Heart left ventricle (tissue), 16 donors: Measurements from ENCODE around the gene GAPVD1. TPM values are rescaled to one million over a fixed set of nuclear protein-coding genes. Genes with fewer than 3 reads are reported as not detected.

Experiments used
- ATAC-seq, 4 donors: fragments of 200-7000 bp; cut with Tn5 transposase; one replicate each; pipeline ENCODE4 v1.9.1; 2020 to 2022; ENCODE audit warnings: moderate library complexity in 4 of 4, mild to moderate bottlenecking in 3 of 4, moderate number of reproducible peaks in 1 of 4
- DNase-seq, 5 donors: peaks; one replicate each; pipeline ENCODE4 v3.0.0-alpha.2; 2020
- H3K27ac ChIP-seq, 12 donors: fragments of 200-600 bp; sonication (generic) in 4 of 12; one replicate each; pipeline versions ENCODE4 v1.5.0 to v1.8.0; 2016 to 2022; ENCODE audit warnings: mild to moderate bottlenecking in 2 of 12
- H3K27me3 ChIP-seq, 9 donors: fragments of 200-600 bp; sonication (generic) in 2 of 9; one replicate each; pipeline versions ENCODE4 v1.5.1 to v1.8.0; 2016 to 2022; ENCODE audit warnings: mild to moderate bottlenecking in 3 of 9
- H3K36me3 ChIP-seq, 9 donors: fragments of 200-600 bp; sonication (generic) in 2 of 9; one replicate each; pipeline versions ENCODE4 v1.5.0 to v1.8.0; 2018 to 2022; ENCODE audit warnings: mild to moderate bottlenecking in 2 of 9
- H3K4me1 ChIP-seq, 12 donors: fragments of 200-600 bp; sonication (generic) in 4 of 12; one replicate each; pipeline versions ENCODE4 v1.5.0 to v1.8.0; 2016 to 2022; ENCODE audit warnings: mild to moderate bottlenecking in 3 of 12
- H3K4me3 ChIP-seq, 12 donors: fragments of 200-600 bp; sonication (generic) in 4 of 12; one replicate each; pipeline versions ENCODE4 v1.5.0 to v1.8.0; 2017 to 2022; ENCODE audit warnings: mild to moderate bottlenecking in 9 of 12, moderate library complexity in 4 of 12
- H3K9me3 ChIP-seq, 12 donors: fragments of 200-600 bp; sonication (generic) in 4 of 12; one replicate each; pipeline versions ENCODE4 v1.5.0 to v1.8.0; 2016 to 2022; ENCODE audit warnings: mild to moderate bottlenecking in 1 of 12
- POLR2A ChIP-seq, 2 donors: fragments of 450-650 bp; IDR thresholded peaks; one replicate each; pipeline ENCODE4 v1.6.1; 2017; ENCODE audit warnings: antibody characterized with exemption in 2 of 2, mild to moderate bottlenecking in 2 of 2, moderate library complexity in 2 of 2
- WGBS, 4 donors: extraction: QIAGEN DNeasy Blood & Tissue Kit in 2 of 4; methylation state at CpG; one replicate each; pipeline versions ENCODE4 v1.1.5 to v1.1.7; 2013 to 2018; 5-methylcytosine and 5-hydroxymethylcytosine counted together
- intact Hi-C, 10 donors: fragments of 100-400 bp; cut with DNase I; formaldehyde crosslinking; loops; one replicate each; pipeline versions ENCODE4 v1.11.1 to v1.14.2; 2022
- polyA plus RNA-seq, 2 donors: library from polyadenylated mRNA; stranded (reverse); fragments of 200-250 nt; gene quantifications; one replicate each; pipeline ENCODE4 v1.2.3, GENCODE V29; 2013
- total RNA-seq, 9 donors: library from RNA; depleted of rRNA in 2 of 9; stranded (reverse); fragments of >200 nt in 2 of 9; fragmentation: NEBNext Ultra II Directional in 3 of 9; extraction: Animal tissue kit (Norgen Biotek cat#: 25700) in 3 of 9; gene quantifications; one replicate each; pipeline versions ENCODE4 v1.1.0 to v1.2.4, GENCODE V29; 2016 to 2023
- TF ChIP-seq, protein P1 (sequence below), 12 donors: fragments of 200-600 bp; sonication (generic) in 4 of 12; IDR thresholded peaks; one replicate each; pipeline versions ENCODE4 v1.5.0 to v1.8.0; 2018 to 2022; ENCODE audit warnings: antibody characterized with exemption in 12 of 12, mild to moderate bottlenecking in 5 of 12
- donor health status: ischemic (EF 13 %, LVEDD 7.1; RV severe dilation, severe dysfunction).
- donor health status: healthy with polysubstance abuse.
- donor health status: DM: no; HTN: yes; CAD: no.
- donor health status: DM: no; HTN: no; CAD: no.
- donor health status: ischemic (EF 25% LVEDD 6.9; RV normal size, moderate dysfunction).
- donor health status: ischemic (EF 25% LVEDD 5.7; RV mildly dilated, moderate dysfunction).
- donor health status: healthy.
- donor health status: DM: yes; HTN: yes; CAD: no.
- donor health status: ischemic (EF 35%, LVEDD 5.7; RV mildly dilated, moderate dysfunction).
- donor health status: nonischemic (EF 11% LVEDD 7.7; RV severe dilation, severe dysfunction).
- donor health status: DM: yes; HTN: yes; CAD: no.
- donor health status: PGD.
- donor health status: ischemic (EF 29% LVEDD 5.4; RV normal size, mild dysfunction).
- donor health status: nonischemic (EF 23%, LVEDD 6.1; RV moderate dilation, normal function).

Gene GAPVD1
- total and polyA plus RNA-seq, 11 donors: 7.2 to 45.5 (median 32.4) TPM

GRCh38 chr9:125379208-125379607 lies 117.6 kb downstream of the GAPVD1 start:
- H3K27me3 ChIP-seq: peaks cover 0 to 4% (median 0%) of the 10 kb centered on the region in 9 donors
- no peaks in the 10 kb centered on the region for H3K36me3 ChIP-seq
- WGBS, 4 donors: 69 to 79% (median 70%) methylated on average over 5 of the region's 5 CpGs
- H3K27ac ChIP-seq: no peak overlapping the region
- no peak for TF ChIP-seq POLR2A (IDR thresholded peaks at IDR 0.05)
- TF ChIP-seq, protein P1, sequence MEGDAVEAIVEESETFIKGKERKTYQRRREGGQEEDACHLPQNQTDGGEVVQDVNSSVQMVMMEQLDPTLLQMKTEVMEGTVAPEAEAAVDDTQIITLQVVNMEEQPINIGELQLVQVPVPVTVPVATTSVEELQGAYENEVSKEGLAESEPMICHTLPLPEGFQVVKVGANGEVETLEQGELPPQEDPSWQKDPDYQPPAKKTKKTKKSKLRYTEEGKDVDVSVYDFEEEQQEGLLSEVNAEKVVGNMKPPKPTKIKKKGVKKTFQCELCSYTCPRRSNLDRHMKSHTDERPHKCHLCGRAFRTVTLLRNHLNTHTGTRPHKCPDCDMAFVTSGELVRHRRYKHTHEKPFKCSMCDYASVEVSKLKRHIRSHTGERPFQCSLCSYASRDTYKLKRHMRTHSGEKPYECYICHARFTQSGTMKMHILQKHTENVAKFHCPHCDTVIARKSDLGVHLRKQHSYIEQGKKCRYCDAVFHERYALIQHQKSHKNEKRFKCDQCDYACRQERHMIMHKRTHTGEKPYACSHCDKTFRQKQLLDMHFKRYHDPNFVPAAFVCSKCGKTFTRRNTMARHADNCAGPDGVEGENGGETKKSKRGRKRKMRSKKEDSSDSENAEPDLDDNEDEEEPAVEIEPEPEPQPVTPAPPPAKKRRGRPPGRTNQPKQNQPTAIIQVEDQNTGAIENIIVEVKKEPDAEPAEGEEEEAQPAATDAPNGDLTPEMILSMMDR (IDR thresholded peaks at IDR 0.05): no peak
- no peaks in the 10 kb centered on the region for H3K9me3 ChIP-seq
- H3K4me3 ChIP-seq: no peak overlapping the region
- ATAC-seq (no peak), DNase-seq (no peak)
- intact Hi-C loops: loop anchor here in 8 of 10 donors (5.0 to 10.0 kb wide), 6 partner anchors 114 to 664 kb away; partner anchors contain the start of genes NR6A1 (in 6 of the 8), OLFML2A (in 5 of the 8), GAPVD1 (in 1 of the 8) and SCAI (in 1 of the 8)
- peaks cover 0 to 8% (median 2%) of the 10 kb centered on the region in 12 donors for H3K4me1 ChIP-seq

- WGBS, 4 donors: 77 to 92% (median 84%) methylated on average over 7 to 8 of the region's 8 CpGs
- no peaks in the 10 kb centered on the region for H3K9me3 ChIP-seq
- H3K36me3 ChIP-seq: no peaks in the 10 kb centered on the region
- ATAC-seq: no peak
- TF ChIP-seq, protein P1 (IDR thresholded peaks at IDR 0.05): no peak
- no peak for TF ChIP-seq POLR2A (IDR thresholded peaks at IDR 0.05)
- peaks cover 0 to 4% (median 0%) of the 10 kb centered on the region in 9 donors for H3K27me3 ChIP-seq
- H3K4me3 ChIP-seq: no peak overlapping the region
- peaks cover 0 to 6% (median 0%) of the 10 kb centered on the region in 12 donors for H3K4me1 ChIP-seq
- DNase-seq: no peak
- H3K27ac ChIP-seq: no peak overlapping the region
- intact Hi-C loops: no loop called here
Observed at GRCh38 chr9:125380406-125380805, 118.8 kb downstream of the GAPVD1 start.

DNA sequence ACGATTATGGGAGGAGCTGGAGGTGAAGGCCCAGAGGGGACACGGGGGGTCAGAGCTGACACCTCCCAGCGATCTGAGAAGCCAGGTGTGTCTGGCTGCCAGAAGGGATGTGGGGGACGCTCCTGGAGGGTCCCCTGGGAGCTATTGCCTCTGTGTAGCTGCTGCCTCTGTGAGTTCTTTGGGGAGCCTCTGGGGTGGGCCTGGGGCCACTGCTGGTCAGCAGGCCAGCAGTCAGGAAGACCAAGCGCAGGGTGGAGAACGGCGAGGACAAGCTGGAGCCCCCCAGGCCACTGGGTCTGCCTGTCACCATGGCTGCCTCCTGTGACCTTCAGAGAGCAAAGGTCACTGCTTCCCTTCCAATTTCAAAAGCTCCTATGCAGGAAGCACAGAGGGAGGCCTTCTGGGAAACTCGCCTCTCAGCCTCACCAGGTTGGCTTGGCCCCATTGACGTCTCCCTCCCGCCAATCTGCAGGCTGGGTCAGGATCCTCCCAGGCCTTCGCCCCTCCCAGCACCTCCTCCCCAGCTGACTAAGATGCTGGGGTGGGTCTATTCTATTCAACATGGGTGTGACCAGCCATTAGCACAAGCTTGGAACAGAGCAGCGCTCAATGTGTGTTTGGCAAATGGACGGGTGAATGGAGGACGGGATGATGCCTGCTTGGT lies 126.4 kb downstream of the GAPVD1 start:
- ATAC-seq: no peak
- Histone ChIP-seq H3K9me3 (no peaks in the 10 kb centered on the region), H3K4me3 (no peak overlapping the region), H3K27me3 (no peaks in the 10 kb centered on the region), H3K27ac (no peak overlapping the region), H3K36me3 (no peaks in the 10 kb centered on the region), H3K4me1 (no peaks in the 10 kb centered on the region)
- TF ChIP-seq, protein P1 (IDR thresholded peaks at IDR 0.05): no peak
- no peak for TF ChIP-seq POLR2A (IDR thresholded peaks at IDR 0.05)
- intact Hi-C loops: no loop called here
- no peak for DNase-seq
- 79 to 90% (median 84%) methylated on average over 10 to 14 of the region's 14 CpGs for WGBS, 4 donors

GRCh38 chr9:125388978-125389377 lies 127.4 kb downstream of the GAPVD1 start:
- DNase-seq (no peak), ATAC-seq (peak in 1 of 4 donors; percentile 18)
- intact Hi-C loops: no loop called here
- no peaks in the 10 kb centered on the region for H3K36me3 ChIP-seq
- H3K27ac ChIP-seq: no peak overlapping the region
- no peaks in the 10 kb centered on the region for H3K27me3 ChIP-seq
- WGBS, 4 donors: 57 to 70% (median 64%) methylated on average over 6 of the region's 6 CpGs
- TF ChIP-seq, protein P1 (IDR thresholded peaks at IDR 0.05): no peak
- TF ChIP-seq POLR2A (IDR thresholded peaks at IDR 0.05): no peak
- H3K4me1 ChIP-seq: no peaks in the 10 kb centered on the region
- H3K9me3 ChIP-seq: no peaks in the 10 kb centered on the region
- H3K4me3 ChIP-seq: no peak overlapping the region
